WTC11 (cell line): ENCODE results near the gene PI4KB. TPM values are rescaled to one million over a fixed set of nuclear protein-coding genes. Genes with fewer than 3 reads are reported as not detected.

Experiments
- ATAC-seq: fragments of 200-7000 bp; cut with Tn5 transposase; 2 replicates; pipeline ENCODE4 v1.10.0; 2021; ENCODE audit warnings: mild to moderate bottlenecking, moderate library complexity
- CTCF ChIA-PET: fragments of 300-600 bp; sonication (Branson Sonifier 250); formaldehyde crosslinking; loops from one replicate; lab custom pipeline; 2021; ENCODE audit warnings: antibody characterized with exemption; lab: Charles Lee
- POLR2A ChIA-PET: fragments of 350-600 bp; sonication (Branson Sonifier 250); formaldehyde crosslinking; loops from one replicate; lab custom pipeline; 2021; ENCODE audit warnings: antibody characterized with exemption; lab: Charles Lee
- DNase-seq: peaks from one replicate; pipeline ENCODE4 v3.0.0; 2021; ENCODE audit warnings: low spot score
- H3K27ac Mint-ChIP-seq: 2 replicates; pipeline ENCODE4 v1.8.0; 2021; ENCODE audit warnings: mixed read lengths
- H3K27me3 Mint-ChIP-seq: 2 replicates; pipeline ENCODE4 v1.8.0; 2021; ENCODE audit warnings: low read depth, mild to moderate bottlenecking, moderate library complexity, mixed read lengths
- H3K36me3 Mint-ChIP-seq: 2 replicates; pipeline ENCODE4 v1.8.0; 2021; ENCODE audit warnings: mixed read lengths
- H3K4me1 Mint-ChIP-seq: 2 replicates; pipeline ENCODE4 v1.8.0; 2022; ENCODE audit warnings: mixed read lengths
- H3K4me3 Mint-ChIP-seq: 2 replicates; pipeline ENCODE4 v1.8.0; 2021; ENCODE audit warnings: mild to moderate bottlenecking, moderate library complexity, mixed read lengths
- H3K9me3 Mint-ChIP-seq: 2 replicates; pipeline ENCODE4 v1.8.0; 2021; ENCODE audit warnings: mixed read lengths
- CTCF ChIP-seq: fragments of 200-600 bp; IDR thresholded peaks from 2 replicates; pipeline ENCODE4 v1.8.0; 2022; ENCODE audit warnings: antibody characterized with exemption
- E2F5 ChIP-seq: sonication (generic); formaldehyde crosslinking; IDR thresholded peaks from 2 replicates; pipeline ENCODE4 v1.8.1; 2022; ENCODE audit warnings: mild to moderate bottlenecking, moderate library complexity, missing genetic modification reagents
- ERG ChIP-seq: fragments of 250-450 bp; sonication (Bioruptor Pico); IDR thresholded peaks from 2 replicates; pipeline ENCODE4 v1.8.0; 2021; ENCODE audit warnings: mild to moderate bottlenecking
- FOXP4 ChIP-seq: sonication (generic); formaldehyde crosslinking; IDR thresholded peaks from 2 replicates; pipeline ENCODE4 v1.8.0; 2022; ENCODE audit warnings: mild to moderate bottlenecking, missing genetic modification reagents
- GTF2I ChIP-seq: fragments of 250-450 bp; sonication (Bioruptor Pico); conservative IDR thresholded peaks from 2 replicates; pipeline ENCODE4 v1.4.0; 2021; ENCODE audit warnings: mild to moderate bottlenecking
- PRDM15 ChIP-seq: sonication (generic); formaldehyde crosslinking; IDR thresholded peaks from 2 replicates; pipeline ENCODE4 v1.8.0; 2022; ENCODE audit warnings: missing genetic modification reagents
- SOX15 ChIP-seq: fragments of 250-450 bp; sonication (Bioruptor Pico); IDR thresholded peaks from 2 replicates; pipeline ENCODE4 v1.9.0; 2021; ENCODE audit warnings: mild to moderate bottlenecking
- ZNF121 ChIP-seq: sonication (generic); formaldehyde crosslinking; IDR thresholded peaks from 2 replicates; pipeline ENCODE4 v1.8.0; 2023; ENCODE audit warnings: missing genetic modification reagents
- ZNF138 ChIP-seq: sonication (generic); formaldehyde crosslinking; conservative IDR thresholded peaks from 2 replicates; pipeline ENCODE4 v1.8.1; 2022; ENCODE audit warnings: mild to moderate bottlenecking, moderate library complexity, missing genetic modification reagents
- ZNF416 ChIP-seq: fragments of 250-450 bp; sonication (Bioruptor Pico); IDR thresholded peaks from 2 replicates; pipeline ENCODE4 v1.9.0; 2021; ENCODE audit warnings: mild to moderate bottlenecking, inconsistent platforms
- total RNA-seq: library from RNA; stranded (reverse); gene quantifications from 3 replicates; pipeline ENCODE4 v1.2.3, GENCODE V29; 2021

The PI4KB gene
- total RNA-seq, 1 experiment from 2014 or later = 33.6 TPM

- no peak for TF ChIP-seq FOXP4 (CRISPR knock-in tag)
Observed at GRCh38 chr1:151334822-151335221, 7.6 kb upstream of the PI4KB start (continued).

GRCh38 chr1:151327903-151328674 lies 873 bp upstream of the PI4KB start:
- Mint-ChIP-seq H3K27me3 (no peaks in the 10 kb centered on the region), H3K4me1 (peaks cover 13% of the 10 kb centered on the region), H3K4me3 (peak overlapping the region; percentile 87), H3K27ac (peak overlapping the region; percentile 98), H3K9me3 (no peaks in the 10 kb centered on the region), H3K36me3 (peaks cover 7% of the 10 kb centered on the region; the same call in 1 of the 2 replicates)
- TF ChIP-seq ZNF121 (peak; percentile 62; the same call in 1 of the 2 replicates), GTF2I (CRISPR knock-in tag) (no peak), SOX15 (CRISPR knock-in tag) (no peak)
- DNase-seq = peak; percentile 43
- ChIA-PET POLR2A (interaction anchor here (0.6 to 2.0 kb wide), 12 partner anchors 8 to 213 kb away, joined by 3 to 23 read pairs (median 4); partner anchors contain the start of genes PSMB4 and ZNF687), CTCF (interaction anchor here (0.7 to 2.3 kb wide), 9 partner anchors 12 to 228 kb away, joined by 3 to 48 read pairs (median 5); partner anchors contain the start of gene ZNF687)
- peak; percentile 36 for ATAC-seq

- peak overlapping the region; percentile 87 for H3K4me3 Mint-ChIP-seq
- TF ChIP-seq E2F5 (CRISPR knock-in tag) = no peak
- no peak for TF ChIP-seq CTCF
- TF ChIP-seq ERG (CRISPR knock-in tag) = no peak
- peak; percentile 69; the same call in 1 of the 2 replicates for TF ChIP-seq PRDM15 (CRISPR knock-in tag)
- TF ChIP-seq ZNF416 (CRISPR knock-in tag) = no peak
- TF ChIP-seq ZNF138 (CRISPR knock-in tag) = no peak
- TF ChIP-seq, all 79 proteins: peak for 1
- H3K27me3 Mint-ChIP-seq = no peaks in the 10 kb centered on the region
- ATAC-seq = peak; percentile 14
- H3K4me1 Mint-ChIP-seq = peaks cover 13% of the 10 kb centered on the region
- H3K27ac Mint-ChIP-seq = peak overlapping the region; percentile 95
- H3K9me3 Mint-ChIP-seq = no peaks in the 10 kb centered on the region
- ChIA-PET POLR2A (interaction anchor here (1.1 to 2.0 kb wide), 5 partner anchors 14 to 74 kb away, joined by 3 to 23 read pairs (median 8); partner anchors contain the start of genes PSMB4 and ZNF687), CTCF (interaction anchor here (1.1 to 2.3 kb wide), 6 partner anchors 14 to 227 kb away, joined by 3 to 48 read pairs (median 5); partner anchors contain the start of gene ZNF687)
- no peak for DNase-seq
- peaks cover 16% of the 10 kb centered on the region for H3K36me3 Mint-ChIP-seq
Observed at GRCh38 chr1:151326619-151327222, 495 bp downstream of the PI4KB start.
